ENCODE results near the gene GTF2A2.

Gene GTF2A2

GRCh38 chr15:59596640-59597039, 60.7 kb downstream of the GTF2A2 start:
- no peak for DNase-seq

GRCh38 chr15:59595434-59595915, 61.8 kb downstream of the GTF2A2 start:
- no peak for DNase-seq

- DNase-seq = no peak
These were observed 62.3 kb downstream of the GTF2A2 start for GRCh38 chr15:59594991-59595390.

GRCh38 chr15:59594493-59594942, 62.8 kb downstream of the GTF2A2 start:
- DNase-seq = no peak

GRCh38 chr15:59591356-59591755, 66.0 kb downstream of the GTF2A2 start:
- no peak for DNase-seq

- DNase-seq = no peak
These were observed 67.3 kb downstream of the GTF2A2 start for GRCh38 chr15:59590027-59590426.

Measured in right hindlimb (tissue), 1 donor.